Activated T-helper 9 cell treated with anti-CD3 and anti-CD28 coated beads, Interleukin-2, amount 50 U/mL, for 16 hours (primary cell): Measurements from ENCODE around the gene NANOS2.
"Not testable (repeated sequence)": the region's sequence is repeated elsewhere in the genome, so short reads cannot be mapped to it uniquely, and the experiment has no call there.

Experiments used
- DNase-seq: peaks from one replicate; pipeline ENCODE4 v3.0.0-alpha.2; 2020; ENCODE audit warnings: low read depth

The NANOS2 gene

DNA sequence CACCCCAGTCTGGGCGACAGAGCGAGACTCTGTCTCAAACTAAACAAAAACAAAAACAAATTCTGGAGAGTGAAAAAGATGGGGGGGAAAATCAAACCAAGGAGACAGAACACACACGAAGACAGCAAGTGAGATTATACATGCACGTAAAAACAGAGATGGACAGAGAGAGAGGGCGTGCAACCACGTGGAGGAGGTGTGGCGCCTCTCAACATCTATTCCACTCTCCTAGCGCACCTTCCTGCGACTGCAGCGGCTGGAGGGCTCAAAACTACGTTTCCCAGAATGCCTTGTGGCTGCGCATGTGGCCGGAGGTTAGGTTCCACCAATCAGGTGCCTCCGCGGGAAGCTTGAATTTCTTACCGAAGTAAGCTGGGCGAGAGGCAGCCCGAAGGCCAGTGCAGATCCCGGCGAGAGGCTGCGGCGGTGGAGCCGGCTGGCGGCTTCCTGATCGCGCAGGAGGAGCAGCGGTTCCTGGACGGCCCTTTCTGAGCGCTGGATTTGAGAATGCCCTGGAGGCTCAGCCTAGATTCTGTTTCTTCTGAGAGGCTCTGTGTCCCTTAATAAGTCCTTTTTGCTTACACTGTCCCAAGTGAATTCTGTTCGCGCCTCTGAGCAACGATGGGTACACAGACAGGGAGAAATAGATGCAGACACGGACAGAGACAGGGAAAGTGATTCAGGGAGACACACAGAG lies 13.1 kb upstream of the NANOS2 start:
- DNase-seq, result peak; percentile 72

DNA sequence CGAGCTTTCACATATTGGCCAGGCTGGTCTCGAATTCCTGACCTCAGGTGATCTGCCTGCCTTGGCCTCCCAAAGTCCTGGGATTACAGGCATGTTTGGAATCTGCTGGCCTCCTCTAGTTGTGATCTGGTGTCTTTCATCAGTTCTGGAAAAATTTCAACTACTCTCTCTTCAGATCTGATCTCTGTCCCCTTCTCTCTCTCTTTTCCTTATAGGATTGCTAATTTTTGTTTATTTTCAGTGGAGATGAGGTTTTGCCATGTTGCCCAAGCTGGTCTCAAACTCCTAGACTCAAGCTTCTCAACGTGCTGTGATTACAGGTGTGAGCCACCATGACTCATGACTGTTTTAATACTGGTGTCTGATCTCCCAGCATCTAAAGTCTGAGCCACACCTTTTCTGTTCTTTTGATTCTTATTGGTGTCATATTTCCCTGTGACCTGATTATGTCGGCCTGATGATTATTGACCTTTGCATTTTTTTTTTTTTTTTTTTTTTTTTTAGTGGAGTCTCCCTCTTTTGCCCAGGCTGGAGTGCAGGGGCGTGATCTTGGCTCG lies 10.4 kb upstream of the NANOS2 start:
- no peak for DNase-seq

DNA sequence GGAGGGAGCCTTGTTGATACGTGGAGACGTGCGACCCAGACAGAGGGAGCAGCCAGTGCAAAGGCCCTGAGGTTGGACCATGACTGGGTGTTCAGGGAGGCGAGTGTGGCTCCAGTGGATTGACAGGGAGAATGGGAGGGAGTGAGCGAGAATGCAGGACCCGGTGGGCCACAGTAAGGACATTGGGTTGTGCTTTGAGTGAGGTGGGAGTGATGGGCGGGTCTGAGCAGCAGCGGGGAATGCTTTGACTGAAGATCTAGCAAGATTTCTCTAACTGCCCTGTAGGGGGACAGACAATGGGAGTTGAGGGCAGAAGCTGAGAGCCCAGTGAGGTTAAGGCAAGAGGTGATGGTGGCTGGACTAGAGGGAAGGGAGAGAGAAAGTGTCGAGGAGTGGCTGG lies 7.7 kb upstream of the NANOS2 start:
- DNase-seq, result no peak

DNA sequence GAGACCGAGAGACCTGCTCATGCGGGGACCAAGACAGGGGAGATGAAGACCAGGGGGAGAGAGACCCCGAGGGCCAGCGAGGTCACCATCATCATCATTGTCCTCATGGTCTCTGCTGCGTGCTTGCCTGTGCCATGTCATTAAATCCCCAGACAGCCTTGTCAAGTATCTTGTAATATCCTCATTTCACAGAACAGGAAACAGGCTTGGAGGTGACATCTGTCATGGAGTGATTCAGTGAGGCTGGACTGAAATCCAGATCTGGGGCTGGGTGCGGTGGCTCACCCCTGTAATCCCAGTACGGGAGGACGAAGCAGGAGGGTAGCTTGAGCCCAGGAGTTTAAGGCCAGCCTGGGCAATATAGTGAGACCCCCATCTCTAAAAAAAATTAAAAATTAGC lies 5.9 kb upstream of the NANOS2 start:
- DNase-seq, result no peak

DNA sequence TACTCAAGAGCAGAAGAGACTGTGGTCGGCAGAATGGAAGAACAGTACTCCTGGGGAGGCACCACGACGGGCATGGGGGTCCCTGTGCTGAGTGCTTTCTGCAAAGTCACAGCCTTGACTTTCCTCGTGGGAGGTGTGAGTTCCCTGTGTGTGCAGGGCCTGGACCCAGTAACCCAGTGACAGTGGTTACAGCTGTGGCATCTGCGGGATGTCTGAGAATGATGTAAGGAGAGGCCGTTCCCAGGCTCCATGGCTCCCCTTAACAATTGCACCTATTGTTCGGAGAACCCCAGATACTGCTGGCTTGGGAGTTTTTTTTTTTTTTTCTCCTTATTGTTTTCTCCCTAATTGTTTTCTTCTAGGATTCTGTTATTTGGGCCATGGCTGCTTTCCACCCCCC lies 5.1 kb upstream of the NANOS2 start:
- DNase-seq, result no peak

DNA sequence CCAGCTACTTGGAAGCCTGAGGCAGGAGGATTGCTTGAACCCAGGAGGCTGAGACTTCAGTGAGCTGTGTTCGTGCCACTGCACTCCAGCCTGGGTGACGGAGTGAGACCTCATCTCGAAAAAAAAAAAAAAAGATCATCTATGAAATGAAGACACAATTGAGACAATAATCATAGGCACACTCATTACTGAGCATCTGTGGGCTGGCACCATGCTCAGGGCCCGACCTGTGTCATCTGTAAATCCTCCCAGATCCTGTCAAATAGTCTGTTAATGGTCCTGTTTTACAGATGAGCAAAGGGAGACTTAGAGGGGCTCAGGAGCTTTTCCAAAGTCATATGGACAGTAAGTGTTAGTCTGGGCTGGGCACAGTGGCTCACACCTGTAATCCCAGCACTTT lies 4.1 kb upstream of the NANOS2 start:
- no peak for DNase-seq

DNA sequence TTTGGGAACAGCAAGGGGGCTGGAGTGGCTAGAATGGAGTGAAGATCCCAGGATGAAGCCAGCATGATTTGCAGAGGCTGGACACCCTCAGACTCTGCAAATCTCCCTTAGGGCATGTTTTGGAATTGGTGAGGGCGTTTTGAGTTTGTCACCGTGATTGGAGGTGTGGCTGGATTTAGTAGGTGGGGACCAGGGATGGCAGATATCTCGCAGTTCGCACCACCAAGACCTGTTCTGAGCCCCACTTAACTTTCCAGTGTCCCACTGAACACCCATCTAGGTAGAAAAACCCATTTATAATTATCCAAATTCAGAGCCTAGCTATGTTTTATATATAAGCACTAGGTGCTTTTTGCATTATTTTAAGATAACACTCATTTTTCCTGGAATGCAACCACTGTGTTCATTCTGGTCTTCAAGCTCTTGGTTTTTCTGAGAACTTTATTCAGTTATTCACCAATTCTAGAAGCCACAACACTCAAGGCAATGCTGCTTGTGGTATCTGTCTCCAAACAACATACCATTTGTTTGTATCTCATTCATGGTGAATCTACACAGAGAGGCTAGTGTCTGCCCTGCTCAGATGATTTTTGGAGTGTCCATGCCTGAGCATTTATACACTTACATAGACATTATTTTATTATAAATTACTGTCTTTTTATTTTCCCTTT lies 3.0 kb upstream of the NANOS2 start:
- no peak for DNase-seq

DNA sequence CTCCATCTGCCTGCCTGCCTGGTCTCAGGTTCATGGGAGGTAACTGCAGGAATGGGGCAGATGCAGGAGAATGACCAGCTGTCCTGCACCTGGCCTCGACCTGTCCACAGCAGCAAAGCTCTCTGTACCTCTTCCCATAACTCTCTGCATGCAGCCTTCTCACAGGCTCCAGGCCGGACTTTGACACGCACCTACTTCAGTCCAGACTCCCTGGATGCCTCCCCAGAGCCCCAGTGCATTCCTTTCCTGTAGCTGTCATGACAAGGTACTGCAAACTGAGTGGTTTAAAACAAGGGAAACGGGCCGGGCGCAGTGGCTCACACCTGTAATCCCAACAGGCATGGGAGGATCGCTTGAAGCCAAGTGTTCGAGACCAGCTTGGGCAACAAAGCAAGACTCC lies 3.3 kb downstream of the NANOS2 start:
- no peak for DNase-seq

DNA sequence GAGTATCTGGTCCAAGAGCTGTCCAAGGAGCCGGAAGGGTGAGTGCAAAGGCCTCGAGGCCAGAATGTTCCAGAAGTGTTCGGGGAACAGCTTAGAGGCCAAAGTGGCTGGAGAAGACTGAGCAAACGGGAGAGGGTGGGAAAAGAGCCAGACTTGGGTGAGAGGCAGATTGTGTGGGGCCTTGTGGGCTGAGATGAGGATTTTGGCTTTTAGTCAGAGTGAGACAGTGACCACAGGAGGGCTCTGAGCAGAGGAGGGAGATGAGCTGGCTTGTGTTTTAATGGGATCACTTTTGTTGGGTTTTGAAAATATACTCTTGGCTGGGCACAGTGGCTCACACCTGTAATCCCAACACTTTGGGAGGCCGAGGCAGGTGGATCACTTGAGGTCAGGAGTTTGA lies 5.6 kb downstream of the NANOS2 start:
- DNase-seq, result no peak

DNA sequence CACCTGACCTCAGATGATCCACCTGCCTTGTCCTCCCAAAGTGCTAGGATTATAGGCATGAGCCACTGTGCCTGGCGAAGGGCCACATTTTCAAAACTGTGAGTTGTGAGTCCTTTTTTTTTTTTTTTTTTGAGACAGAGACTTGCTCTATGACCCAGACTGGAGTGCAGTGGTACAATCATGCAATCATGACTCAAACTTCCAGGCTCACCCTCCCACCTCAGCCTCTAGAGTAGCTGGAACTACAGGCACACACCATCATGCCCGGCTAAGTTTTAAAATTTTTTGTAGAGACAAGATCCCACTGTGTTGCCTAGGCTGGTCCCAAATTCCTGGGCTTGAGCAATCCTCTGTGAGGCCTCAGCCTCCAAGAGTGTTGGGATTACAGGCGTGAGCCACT lies 8.4 kb downstream of the NANOS2 start:
- no peak for DNase-seq

DNA sequence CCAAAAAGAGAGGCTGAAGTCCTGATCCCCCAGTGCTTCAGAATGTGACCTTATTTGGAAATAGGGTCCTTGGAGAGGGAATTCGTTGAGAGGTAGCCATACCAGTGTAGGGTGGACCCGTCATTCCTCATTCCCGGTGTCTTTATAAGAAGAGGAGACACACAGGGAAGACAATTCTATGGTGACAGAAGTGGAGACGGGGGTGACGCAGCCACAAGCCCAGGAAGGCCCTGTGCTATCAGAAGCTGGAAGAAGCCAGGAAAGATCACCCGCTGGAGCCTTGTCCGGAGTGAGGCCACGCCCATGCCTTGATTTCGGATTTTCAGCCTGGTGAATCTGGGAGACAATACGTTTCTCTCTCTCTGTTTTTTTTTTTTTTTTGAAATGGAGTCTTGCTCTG lies 9.6 kb downstream of the NANOS2 start:
- no peak for DNase-seq

DNA sequence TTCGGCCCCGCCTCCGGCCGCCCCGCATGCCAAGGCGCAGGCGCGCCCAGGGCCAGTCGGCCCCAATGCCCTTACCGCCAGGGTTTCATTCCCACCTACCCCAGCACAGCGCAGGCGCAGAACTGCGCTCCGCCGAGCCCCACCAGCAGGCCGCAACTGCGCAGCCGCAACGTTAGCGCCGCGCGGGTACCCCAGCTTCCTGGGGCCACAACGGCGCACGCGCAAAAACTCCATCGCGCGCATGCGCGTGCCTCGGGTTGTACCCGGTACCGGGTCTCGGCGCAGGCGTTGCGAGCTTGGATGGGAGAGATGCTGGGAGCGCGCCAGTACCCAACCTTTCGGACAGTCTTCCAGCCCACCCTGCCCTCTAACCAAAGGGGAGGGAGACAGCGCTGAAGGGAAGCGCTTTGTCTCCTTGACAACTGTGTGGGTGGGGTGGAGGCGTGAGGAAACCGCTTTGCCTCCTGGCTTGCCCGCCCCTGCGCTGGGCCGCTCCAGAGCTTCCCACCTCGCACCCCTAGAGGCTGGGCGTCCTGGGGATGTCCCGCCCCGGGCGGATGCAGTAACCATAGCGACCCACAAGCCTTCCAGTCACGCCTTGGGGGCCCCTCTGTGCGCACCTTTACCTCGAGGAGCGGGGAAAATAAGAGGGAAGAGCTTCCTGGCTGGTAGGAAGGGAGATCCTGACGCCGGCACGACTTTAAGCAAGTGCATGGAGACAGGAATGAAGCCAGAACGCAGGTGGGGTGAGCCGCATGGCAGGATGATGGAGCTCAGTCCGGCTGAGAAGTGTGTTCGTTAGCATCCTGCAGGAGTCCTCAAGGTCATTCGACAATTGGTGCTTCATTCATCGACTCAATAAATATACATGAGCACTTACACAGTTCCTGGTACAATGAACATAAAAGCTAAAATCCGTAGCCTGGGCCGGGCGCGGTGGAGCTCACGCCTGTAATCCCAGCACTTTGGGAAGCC lies 11.6 kb downstream of the NANOS2 start:
- peak; percentile 99 for DNase-seq

DNA sequence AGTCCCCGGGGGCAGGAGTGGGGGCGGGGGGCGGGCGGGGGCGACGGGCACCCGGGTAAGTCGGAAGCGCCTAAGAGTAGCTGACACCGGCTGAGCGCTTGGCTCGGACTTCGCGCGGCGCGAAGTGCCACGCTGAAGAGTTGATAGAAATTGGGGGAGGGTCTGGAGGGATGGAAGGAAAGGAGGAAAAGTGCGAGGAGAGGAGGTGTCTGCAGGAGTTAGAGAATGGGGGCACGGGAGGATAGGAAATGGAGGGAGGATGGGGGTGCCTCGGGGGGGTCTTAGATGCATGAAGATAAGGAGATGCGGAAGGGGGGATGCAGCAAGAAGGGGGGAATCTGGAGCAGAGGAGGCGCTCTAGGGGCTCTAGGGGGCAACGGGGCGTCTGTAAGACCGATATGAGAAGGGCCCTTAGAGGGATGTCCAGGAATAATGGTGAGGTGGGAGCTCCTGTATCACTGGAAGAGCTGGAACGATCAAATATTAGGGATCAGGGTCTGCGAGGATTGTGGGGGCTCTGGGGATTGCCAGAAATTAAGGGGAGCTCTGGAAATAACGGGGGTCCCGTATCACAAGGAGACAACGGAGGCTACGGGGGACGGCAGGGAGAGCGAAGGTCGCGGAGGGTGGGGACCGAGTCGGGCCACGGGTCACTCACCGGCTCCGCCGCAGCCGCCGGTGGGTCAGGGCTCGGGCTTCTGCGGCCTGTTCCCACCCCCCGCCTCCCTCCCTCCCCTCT lies 12.5 kb downstream of the NANOS2 start, which contains the start of gene MYPOP:
MYPOP (minus strand) TSS at position 702 of the 739 bp plus-strand sequence. CDS start 840 bp downstream, outside the sequence.
- no peak for DNase-seq

DNA sequence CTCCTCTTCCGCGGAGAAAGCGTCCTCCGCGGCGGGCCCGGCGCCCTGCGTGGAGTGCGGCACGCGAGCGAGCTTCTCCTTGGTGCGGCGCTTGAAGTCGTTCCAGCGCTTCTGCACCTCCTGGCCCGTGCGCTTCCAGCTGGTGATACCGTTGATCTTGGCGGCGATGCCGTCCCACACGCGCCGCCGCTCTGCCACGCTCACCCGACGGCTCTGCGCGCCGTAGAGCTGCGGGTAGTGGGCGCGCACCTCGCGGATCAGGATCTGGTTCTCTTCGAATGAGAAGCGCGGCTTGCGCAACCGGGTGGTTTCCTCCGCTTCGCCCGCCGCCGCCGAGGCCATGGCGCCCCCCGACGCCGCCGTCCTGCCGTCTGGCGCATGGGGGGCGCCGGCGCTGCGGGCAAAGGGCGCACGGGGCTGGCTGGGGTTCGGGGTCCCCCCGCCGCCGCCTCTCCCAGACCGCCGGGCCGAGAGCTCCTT lies 13.1 kb downstream of the NANOS2 start:
- no peak for DNase-seq

DNA sequence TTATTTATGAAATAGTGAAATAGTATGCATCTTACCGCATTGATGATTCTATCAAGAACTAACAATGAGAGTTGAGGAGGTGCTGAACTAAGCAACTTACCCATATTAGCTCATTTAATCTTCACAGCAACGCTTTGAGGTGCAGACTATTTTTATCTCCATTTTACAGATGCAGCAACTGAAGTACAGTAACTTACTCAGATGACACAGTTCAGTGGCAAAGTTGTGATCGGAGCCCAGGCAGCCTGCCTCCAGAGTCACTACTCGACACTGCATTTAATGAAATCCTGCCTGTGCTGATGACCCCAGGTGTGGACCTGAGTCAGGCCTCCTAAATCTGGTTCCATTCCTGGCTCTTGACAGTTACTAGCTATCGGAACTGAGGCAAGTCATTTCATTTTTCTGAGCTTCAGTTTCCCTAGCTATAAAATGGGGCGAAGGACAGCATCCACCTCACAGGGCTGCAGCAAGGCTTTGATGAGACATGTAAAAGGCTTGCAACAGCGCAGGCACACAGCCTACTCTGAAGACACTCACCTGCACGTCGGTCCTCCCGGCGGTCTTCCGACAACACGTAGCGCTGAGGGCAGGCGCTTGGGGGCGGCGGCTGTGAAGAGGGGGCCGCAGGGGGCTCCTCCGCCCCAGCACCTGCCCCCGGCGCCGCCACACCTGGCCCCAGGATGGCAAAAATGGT lies 13.7 kb downstream of the NANOS2 start:
- no peak for DNase-seq

DNA sequence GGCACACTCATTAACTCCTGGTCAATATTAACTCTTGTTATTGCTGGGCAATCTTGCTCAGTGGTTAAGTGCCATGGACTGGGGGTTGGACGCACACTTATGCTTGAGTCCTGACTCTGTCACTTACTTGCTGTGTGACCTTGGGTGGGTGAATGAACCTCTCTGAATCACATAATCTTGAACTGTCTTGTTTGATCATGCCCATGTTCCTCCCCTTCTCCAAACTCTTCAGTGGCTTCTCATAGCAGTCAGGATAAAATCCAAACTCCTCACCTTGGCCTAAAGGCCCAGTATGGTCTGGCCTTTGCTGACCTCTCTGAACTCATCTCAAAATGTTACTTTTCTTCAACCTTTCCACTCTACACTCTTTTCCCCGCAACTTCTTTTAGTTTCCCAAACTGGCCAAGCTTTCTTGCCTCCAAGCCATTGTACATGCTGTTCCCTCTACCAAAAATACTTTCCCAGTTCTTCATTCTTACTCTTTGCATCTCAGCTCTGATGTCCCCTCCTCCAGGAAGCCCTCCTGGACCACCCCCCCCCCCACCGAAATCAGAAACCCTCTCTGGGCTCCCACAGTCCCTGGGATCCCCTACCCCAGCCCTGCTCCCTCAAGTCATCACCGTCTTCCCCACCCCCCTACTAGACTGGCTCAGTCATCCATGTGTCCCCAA lies 14.5 kb downstream of the NANOS2 start:
- DNase-seq, result no peak

DNA sequence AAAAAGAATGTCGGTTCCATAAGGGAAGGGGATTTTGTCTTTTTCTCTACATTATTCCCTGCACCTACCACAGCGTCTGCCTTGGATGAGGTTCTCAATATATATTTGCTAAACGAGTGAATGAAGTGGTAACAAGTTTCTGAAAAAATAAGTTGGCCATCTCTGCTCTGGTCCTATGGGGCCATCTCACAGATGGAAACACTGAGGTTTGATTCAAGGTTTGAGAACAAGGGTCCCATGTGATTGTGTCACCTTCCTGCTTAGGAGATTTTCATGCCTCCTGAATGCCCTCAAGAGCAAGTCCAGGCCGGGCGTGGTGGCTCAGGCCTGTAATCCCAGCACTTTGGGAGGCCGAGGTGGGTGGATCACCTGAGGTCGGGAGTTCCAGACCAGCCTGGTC lies 15.3 kb downstream of the NANOS2 start:
- DNase-seq, result no peak

DNA sequence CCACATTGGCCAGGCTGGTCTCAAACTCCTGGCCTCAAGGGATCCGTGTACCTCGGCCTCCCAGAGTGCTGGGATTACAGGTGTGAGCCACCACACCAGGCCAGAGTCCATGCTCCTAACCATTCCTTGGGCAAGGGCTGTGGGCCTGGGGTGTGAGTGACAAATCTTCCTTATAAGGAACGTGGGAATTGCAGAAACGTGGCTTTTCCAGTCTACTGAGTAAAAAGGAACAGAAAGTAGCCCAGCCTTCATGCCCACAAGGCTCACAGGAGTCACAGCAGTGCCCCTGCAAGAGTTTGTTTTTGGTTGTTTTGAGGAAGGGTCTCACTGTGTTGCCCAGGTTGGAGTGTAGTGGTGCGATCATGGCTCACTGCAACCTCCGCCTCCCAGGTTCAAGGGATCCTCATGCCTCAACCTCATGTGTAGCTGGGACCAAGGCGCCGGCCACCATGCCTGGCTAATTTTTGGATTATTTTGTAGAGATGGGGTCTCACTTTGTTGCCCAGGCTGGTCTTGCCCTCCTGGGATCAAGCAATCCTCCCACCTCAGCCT lies 17.2 kb downstream of the NANOS2 start:
- no peak for DNase-seq

DNA sequence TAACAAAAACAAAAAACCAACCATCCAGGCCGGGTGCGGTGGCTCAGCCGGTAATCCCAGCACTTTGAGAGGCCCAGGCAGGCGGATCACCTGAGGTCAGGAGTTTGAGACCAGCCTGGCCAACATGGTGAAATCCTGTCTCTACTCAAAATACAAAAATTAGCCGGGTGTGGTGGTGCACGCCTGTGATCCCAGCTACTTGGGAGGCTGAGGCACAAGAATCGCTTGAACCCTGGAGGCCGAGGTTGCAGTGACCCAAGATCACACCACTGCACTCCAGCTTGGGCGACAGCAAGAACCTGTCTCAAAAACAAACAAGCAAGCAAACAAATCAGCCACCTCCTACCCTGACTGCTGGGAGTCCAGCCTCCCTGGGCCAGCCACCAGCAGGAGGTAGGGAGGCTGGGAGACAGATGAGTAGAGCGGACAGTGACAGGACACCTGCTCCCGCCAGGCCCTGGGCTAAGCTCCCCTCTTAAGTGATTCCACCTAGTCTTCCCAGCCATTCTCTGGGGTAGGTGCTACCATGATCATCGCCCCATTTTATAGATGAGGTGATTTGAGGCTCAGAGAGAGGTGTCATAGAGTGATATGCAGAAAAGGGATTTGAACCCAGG lies 18.5 kb downstream of the NANOS2 start:
- not testable (repeated sequence) for DNase-seq
